Heart left ventricle (tissue), 13 donors: ENCODE data around the gene TPTE2.

Source experiments
- POLR2A ChIP-seq, 2 donors: fragments of 450-650 bp; IDR thresholded peaks; one replicate each; pipeline ENCODE4 v1.6.1; 2017; ENCODE audit warnings: antibody characterized with exemption in 2 of 2, mild to moderate bottlenecking in 2 of 2, moderate library complexity in 2 of 2
- TF ChIP-seq, protein P1 (sequence below), 12 donors: fragments of 200-600 bp; sonication (generic) in 4 of 12; IDR thresholded peaks; one replicate each; pipeline versions ENCODE4 v1.5.0 to v1.8.0; 2018 to 2022; ENCODE audit warnings: antibody characterized with exemption in 12 of 12, mild to moderate bottlenecking in 5 of 12
- donor health status: ischemic (EF 13 %, LVEDD 7.1; RV severe dilation, severe dysfunction).
- donor health status: DM: no; HTN: yes; CAD: no.
- donor health status: DM: no; HTN: no; CAD: no.
- donor health status: ischemic (EF 25% LVEDD 6.9; RV normal size, moderate dysfunction).
- donor health status: ischemic (EF 25% LVEDD 5.7; RV mildly dilated, moderate dysfunction).
- donor health status: ischemic (EF 35%, LVEDD 5.7; RV mildly dilated, moderate dysfunction).
- donor health status: nonischemic (EF 11% LVEDD 7.7; RV severe dilation, severe dysfunction).
- donor health status: DM: yes; HTN: yes; CAD: no.
- donor health status: PGD.
- donor health status: ischemic (EF 29% LVEDD 5.4; RV normal size, mild dysfunction).
- donor health status: nonischemic (EF 23%, LVEDD 6.1; RV moderate dilation, normal function).

DNA sequence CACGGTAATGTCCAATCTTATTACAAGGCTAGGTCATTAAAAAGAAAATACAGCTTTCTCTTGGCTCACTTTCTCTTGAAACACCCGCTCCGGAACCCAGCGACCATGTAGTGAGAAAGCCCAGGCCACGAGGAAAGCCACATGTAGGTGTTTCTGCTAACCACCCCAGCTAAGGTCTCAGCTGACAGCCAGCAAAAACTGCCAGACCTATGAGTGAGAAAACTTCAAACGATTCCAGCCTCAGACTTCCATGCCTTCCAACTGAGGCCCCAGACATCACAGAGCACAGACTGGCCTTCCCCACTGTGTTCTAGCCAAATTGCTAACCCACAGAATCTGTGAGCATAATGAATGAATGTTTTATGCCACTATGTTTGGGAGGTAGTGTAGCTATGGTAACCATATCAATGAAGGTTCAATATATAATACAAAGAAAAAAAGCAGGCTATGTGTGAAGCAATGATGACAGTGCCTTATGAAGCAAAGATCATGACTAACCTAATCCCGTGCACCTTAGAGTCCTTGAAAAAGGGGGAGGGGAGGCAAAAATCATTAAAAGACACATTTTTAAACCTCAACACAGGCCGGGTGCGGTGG lies 11.9 kb upstream of the TPTE2 start:
- TF ChIP-seq, protein P1, sequence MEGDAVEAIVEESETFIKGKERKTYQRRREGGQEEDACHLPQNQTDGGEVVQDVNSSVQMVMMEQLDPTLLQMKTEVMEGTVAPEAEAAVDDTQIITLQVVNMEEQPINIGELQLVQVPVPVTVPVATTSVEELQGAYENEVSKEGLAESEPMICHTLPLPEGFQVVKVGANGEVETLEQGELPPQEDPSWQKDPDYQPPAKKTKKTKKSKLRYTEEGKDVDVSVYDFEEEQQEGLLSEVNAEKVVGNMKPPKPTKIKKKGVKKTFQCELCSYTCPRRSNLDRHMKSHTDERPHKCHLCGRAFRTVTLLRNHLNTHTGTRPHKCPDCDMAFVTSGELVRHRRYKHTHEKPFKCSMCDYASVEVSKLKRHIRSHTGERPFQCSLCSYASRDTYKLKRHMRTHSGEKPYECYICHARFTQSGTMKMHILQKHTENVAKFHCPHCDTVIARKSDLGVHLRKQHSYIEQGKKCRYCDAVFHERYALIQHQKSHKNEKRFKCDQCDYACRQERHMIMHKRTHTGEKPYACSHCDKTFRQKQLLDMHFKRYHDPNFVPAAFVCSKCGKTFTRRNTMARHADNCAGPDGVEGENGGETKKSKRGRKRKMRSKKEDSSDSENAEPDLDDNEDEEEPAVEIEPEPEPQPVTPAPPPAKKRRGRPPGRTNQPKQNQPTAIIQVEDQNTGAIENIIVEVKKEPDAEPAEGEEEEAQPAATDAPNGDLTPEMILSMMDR (IDR thresholded peaks at IDR 0.05) = no peak
- no peak for TF ChIP-seq POLR2A (IDR thresholded peaks at IDR 0.05)
